ACHN (cell line): ENCODE measurements around the gene SH3PXD2A.

Experiments used
- DNase-seq: peaks from one replicate; pipeline ENCODE4 v3.0.0-alpha.2; 2015
- in situ Hi-C: cut with HindIII; loops from 2 replicates; pipeline ENCODE4 v1.10.0; 2017; ENCODE audit warnings: low sequenced_read_pairs, low pct_ligation_motif_present, low pct_unique_long_range_greater_than_20kb

The SH3PXD2A gene

GRCh38 chr10:103553743-103554487 is 301.5 kb downstream of the SH3PXD2A start:
- DNase-seq = no peak
- in situ Hi-C loops = no loop called here

GRCh38 chr10:103552856-103553742 is 302.3 kb downstream of the SH3PXD2A start:
- in situ Hi-C loops = no loop called here
- no peak for DNase-seq

DNA sequence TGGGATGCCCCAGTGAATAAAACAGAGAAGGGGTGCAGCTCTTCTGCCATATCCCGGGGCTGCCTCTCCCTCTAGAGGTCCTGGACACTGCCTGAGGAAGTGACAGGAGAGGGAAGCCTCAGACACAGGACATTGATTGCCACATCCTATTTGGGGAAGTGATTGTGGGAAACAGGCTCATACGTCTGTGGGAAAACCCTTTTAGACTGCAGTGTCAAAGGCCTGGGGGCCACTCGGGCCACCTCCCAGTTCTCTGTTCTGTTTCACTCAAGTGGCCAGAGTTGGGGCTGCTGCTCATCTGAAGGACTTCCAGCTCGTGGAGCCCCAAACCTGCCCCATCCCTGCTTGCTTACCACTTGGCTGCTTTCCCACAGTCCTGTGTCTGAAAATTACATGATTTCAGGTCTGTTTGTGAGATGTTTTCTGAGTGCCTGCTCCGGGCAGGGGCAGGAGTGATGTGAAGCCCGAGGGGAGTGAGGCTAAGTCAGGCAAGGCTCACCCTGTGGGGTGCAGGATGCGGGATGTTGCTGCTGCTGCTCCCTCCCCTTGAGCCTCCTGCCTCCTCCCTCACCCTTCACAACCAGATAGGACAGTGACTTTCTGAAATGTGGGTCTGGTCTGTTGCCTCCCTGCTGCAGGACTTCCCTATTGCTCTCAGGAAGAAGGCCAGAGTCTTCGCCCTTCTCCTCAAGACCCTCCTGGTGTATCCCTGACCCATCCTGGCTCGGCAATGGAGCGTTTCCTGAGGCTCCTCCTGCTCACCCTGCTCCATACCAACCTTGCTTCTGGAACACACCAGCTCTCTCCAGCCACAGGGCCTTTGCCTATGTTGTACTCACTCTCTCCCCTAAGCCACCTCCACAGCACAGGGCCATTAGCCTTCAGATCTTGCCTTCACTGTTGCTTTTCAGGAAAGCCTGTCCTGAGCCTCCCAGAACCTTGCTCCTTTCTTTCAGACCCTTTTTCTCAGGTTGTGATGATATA is 303.5 kb downstream of the SH3PXD2A start:
- in situ Hi-C loops = no loop called here
- DNase-seq = no peak

GRCh38 chr10:103550229-103550628 is 305.1 kb downstream of the SH3PXD2A start:
- no peak for DNase-seq
- in situ Hi-C loops = no loop called here

DNA sequence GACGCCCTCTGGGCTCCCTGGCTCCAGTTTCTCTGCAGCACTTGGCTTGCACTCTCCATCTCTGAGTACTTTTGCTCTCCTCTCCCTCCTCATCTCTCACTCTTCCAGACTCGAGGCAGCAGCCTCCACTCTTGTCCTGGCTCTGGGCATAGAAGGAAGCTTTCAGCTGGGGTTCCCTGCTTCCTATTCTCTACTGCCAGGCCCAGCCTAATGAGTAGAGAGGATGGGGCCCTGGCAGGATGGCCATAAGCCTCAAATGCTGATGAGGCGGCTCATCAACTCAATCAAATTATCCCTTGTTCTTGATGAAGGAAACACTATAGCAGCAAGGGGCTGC is 306.1 kb downstream of the SH3PXD2A start:
- no peak for DNase-seq
- in situ Hi-C loops = no loop called here

DNA sequence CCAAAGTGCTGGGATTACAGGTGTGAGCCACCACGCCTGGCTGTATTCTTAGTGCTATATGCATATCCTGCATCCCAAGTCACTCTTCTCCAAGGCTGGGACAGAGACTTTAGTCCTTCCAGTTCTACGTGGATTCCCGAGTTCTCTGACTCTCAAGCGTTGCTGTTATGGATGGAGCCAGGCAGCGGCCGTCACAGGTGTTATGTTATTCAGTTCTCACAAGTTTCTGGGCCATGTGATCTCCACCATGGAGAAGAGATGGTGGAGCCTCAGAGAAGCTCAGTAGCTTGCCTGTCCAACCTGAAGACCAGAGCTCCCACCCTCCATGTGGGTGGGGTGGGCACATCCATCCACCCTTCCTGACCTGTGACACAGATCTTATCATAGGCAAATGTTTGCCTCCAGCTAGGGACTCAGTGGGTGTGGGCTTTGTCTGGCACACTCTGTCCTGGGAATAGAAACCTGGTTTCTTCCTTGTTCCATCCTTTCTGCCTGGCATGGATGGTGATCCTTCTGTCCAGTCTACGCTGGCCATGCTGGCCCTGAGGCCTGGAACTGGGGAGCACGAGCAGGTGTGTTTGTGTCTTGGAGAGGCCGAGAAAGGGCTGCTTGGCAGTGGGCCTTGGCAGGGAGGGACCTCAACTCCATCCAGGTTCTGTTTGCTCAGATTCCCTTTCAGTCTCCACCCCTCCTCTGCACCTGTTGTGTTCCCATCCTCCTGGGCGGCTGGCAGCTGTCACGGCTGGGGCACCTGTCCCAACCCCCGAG is 306.6 kb downstream of the SH3PXD2A start:
- DNase-seq = no peak
- in situ Hi-C loops = no loop called here

GRCh38 chr10:103548006-103548405 is 307.4 kb downstream of the SH3PXD2A start:
- in situ Hi-C loops = no loop called here

GRCh38 chr10:103547391-103547946 is 307.9 kb downstream of the SH3PXD2A start:
- in situ Hi-C loops = no loop called here
- no peak for DNase-seq

More at GRCh38 chr10:103548006-103548405, 307.4 kb downstream of the SH3PXD2A start:
- DNase-seq = no peak

DNA sequence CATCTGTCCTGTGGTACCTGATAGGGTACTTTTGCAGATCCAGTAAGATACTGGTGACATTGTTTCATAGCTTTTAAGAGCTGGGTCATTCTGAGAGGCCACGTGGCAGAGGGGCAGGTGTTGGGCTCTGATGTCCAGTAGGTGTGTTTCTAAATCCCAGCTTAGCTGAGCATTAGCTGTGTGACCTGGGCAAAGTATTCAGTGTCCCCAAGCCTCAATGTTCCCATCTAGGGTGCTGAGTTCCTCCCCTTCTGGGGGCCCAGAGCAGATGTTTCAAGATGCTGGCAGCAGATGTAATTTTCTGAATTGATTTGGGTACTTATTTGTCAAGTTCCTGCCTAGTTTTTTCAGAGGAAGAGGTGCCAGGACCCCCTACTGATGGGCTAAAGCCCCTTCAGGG is 309.0 kb downstream of the SH3PXD2A start:
- in situ Hi-C loops = no loop called here
- no peak for DNase-seq

DNA sequence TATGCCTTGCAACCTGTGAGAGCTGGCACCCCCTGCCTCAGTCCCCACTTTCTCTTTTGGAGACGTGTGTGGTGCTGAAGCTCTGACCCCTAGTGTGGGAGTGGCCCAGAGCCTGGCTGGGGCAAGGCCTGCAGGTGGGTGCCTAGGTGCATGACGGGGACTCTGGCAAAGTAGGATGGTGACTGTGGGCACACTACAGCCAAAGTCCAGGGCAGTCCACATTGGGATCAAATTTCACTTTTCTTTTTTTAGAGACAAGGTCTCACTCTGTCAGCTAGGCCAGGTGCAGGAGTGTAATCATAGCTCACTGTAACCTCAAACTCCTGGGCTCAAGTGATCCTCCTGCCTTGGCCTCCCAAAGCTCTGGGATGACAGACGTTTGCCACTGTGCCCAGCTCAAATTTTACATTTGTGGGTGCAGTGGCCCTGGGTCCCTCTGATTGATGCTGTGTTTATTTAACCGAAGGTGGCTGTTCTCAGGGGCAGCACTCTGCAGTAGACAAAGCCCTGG is 309.6 kb downstream of the SH3PXD2A start:
- in situ Hi-C loops = no loop called here
- no peak for DNase-seq

DNA sequence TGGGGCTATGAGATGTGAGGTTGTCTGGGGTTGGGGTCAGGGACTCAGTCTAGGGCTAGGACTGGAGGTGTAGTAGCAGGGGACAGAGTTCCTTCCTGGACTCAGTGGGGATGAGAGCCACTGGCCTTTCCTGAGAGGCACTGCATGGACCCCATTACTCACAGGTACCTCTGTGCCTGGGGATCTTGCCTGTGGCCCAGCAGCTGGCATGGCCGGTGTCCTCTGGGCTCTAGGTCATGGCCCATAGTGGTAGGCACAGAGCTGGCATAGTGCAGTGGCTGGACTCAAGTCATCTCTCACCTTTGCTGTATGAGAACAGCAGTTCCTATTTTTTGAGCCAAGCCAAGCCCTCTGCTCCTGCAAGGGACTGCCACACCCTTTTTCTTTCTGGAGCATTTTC is 310.0 kb downstream of the SH3PXD2A start:
- in situ Hi-C loops = no loop called here
- no peak for DNase-seq

DNA sequence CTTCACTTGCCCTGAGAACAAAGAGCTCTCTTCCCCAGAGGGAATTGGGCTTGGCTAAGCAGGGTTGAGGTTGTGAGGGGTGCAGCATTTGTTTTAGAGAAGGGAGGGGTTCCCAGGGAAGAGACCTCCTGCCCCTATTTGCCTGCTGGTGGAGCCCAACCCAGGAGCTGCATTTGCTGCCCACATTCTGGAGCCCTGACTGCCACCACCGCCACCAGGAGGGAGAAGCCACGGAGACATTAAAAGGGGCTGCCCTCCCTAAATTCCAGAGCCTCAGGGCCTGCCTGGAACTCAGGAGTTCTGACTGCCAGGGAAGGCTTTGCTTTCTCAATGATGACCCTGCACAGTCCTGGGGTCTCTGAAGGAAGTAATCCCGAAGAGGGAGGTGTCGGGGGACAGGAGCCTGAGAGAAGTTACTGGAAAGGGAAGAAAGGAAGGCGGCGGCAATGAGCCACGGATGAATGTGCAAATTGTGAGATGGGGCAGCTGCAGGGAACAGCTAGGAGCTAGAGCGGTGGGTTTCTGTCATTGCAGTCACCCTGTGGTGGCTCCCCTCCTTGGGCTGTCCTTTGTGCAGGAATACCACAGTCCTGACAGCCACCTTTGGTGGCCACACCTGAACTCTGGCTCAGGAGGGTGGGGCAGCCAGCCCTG is 310.6 kb downstream of the SH3PXD2A start:
- no peak for DNase-seq

More for the DNA sequence above, 310.6 kb downstream of the SH3PXD2A start:
- in situ Hi-C loops = no loop called here
